Progenitor cell of endocrine pancreas (in vitro differentiated cells): Measurements from ENCODE around the gene LTBP4. TPM values are rescaled to one million over a fixed set of nuclear protein-coding genes. Genes with fewer than 3 reads are reported as not detected.

Experiments used
- DNase-seq: peaks from one replicate; pipeline ENCODE4 v3.0.0; 2021; ENCODE audit warnings: low spot score; ENCODE audit not compliant: unreplicated experiment
- H3K27ac Mint-ChIP-seq: 2 replicates; pipeline ENCODE4 v1.8.0; 2021; ENCODE audit warnings: mild to moderate bottlenecking, moderate library complexity, mixed read lengths
- H3K27me3 Mint-ChIP-seq: 2 replicates; pipeline ENCODE4 v1.8.0; 2021; ENCODE audit warnings: mixed read lengths
- H3K36me3 Mint-ChIP-seq: 2 replicates; pipeline ENCODE4 v1.8.0; 2022; ENCODE audit warnings: mixed read lengths; ENCODE audit not compliant: insufficient read depth
- H3K4me1 Mint-ChIP-seq: 2 replicates; pipeline ENCODE4 v1.8.0; 2021; ENCODE audit warnings: low read depth, mixed read lengths
- H3K4me3 Mint-ChIP-seq: 2 replicates; pipeline ENCODE4 v1.8.0; 2021; ENCODE audit warnings: low read depth, mild to moderate bottlenecking, moderate library complexity, mixed read lengths
- H3K9me3 Mint-ChIP-seq: 2 replicates; pipeline ENCODE4 v1.8.0; 2021; ENCODE audit warnings: low read depth, mixed read lengths
- long read RNA-seq: library from polyadenylated mRNA; unstranded; transcript quantifications from one replicate; pipeline ENCODE4 v2.0.0, GENCODE V29; 2020
- total RNA-seq: library from RNA; stranded (reverse); gene quantifications from 2 replicates; pipeline ENCODE4 v1.2.1, GENCODE V29; 2021
- TF ChIP-seq, protein P1 (sequence below): fragments of 200-600 bp; sonication (generic); IDR thresholded peaks from one replicate; pipeline ENCODE4 v1.5.0; 2021; ENCODE audit warnings: antibody characterized with exemption, mild to moderate bottlenecking; ENCODE audit not compliant: unreplicated experiment

LTBP4 gene, protein sequence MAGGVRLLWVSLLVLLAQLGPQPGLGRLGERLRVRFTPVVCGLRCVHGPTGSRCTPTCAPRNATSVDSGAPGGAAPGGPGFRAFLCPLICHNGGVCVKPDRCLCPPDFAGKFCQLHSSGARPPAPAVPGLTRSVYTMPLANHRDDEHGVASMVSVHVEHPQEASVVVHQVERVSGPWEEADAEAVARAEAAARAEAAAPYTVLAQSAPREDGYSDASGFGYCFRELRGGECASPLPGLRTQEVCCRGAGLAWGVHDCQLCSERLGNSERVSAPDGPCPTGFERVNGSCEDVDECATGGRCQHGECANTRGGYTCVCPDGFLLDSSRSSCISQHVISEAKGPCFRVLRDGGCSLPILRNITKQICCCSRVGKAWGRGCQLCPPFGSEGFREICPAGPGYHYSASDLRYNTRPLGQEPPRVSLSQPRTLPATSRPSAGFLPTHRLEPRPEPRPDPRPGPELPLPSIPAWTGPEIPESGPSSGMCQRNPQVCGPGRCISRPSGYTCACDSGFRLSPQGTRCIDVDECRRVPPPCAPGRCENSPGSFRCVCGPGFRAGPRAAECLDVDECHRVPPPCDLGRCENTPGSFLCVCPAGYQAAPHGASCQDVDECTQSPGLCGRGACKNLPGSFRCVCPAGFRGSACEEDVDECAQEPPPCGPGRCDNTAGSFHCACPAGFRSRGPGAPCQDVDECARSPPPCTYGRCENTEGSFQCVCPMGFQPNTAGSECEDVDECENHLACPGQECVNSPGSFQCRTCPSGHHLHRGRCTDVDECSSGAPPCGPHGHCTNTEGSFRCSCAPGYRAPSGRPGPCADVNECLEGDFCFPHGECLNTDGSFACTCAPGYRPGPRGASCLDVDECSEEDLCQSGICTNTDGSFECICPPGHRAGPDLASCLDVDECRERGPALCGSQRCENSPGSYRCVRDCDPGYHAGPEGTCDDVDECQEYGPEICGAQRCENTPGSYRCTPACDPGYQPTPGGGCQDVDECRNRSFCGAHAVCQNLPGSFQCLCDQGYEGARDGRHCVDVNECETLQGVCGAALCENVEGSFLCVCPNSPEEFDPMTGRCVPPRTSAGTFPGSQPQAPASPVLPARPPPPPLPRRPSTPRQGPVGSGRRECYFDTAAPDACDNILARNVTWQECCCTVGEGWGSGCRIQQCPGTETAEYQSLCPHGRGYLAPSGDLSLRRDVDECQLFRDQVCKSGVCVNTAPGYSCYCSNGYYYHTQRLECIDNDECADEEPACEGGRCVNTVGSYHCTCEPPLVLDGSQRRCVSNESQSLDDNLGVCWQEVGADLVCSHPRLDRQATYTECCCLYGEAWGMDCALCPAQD (N-terminal part only)
- total RNA-seq = 25.4 TPM in 2 replicates
- long read RNA-seq = 0 reads

DNA sequence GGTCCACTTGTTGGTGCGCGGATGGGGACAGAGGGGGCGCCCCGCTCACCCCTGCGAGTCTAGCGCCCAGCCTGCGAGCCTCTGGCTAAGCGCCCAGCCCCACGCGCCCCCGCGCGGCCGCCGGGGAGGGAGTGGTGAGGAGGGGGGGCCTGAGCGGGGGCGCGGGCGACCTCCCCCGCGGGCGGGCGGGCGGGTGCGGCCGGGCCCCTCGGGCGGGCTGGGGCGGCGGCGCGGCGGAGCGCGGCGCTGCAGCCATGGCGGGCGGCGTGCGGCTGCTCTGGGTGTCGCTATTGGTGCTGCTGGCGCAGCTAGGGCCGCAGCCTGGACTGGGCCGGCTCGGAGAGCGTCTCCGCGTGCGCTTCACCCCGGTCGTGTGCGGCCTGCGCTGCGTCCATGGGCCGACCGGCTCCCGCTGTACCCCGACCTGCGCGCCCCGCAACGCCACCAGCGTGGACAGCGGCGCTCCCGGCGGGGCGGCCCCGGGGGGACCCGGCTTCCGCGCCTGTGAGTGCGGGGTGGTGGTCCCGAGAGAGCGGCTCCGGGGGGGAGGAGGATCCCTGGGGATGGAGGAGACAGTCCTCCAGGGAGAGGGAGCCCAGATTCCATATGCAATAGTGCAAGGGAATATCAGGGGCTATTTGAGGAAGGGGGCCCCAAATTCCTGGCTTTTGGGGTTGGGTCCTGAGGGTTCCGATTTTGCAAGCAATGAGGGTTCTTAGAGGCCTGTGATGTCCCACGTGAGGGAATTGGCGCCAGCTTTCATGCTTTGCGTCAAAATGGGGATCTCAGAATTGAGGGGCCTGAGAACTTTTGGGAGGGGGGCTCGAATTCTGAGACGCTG lies at the start of gene LTBP4:
TSS of gene LTBP4 (plus strand) at position 236 of the 841 bp plus-strand sequence. CDS start at position 255, 19 bp downstream.
- TF ChIP-seq, protein P1, sequence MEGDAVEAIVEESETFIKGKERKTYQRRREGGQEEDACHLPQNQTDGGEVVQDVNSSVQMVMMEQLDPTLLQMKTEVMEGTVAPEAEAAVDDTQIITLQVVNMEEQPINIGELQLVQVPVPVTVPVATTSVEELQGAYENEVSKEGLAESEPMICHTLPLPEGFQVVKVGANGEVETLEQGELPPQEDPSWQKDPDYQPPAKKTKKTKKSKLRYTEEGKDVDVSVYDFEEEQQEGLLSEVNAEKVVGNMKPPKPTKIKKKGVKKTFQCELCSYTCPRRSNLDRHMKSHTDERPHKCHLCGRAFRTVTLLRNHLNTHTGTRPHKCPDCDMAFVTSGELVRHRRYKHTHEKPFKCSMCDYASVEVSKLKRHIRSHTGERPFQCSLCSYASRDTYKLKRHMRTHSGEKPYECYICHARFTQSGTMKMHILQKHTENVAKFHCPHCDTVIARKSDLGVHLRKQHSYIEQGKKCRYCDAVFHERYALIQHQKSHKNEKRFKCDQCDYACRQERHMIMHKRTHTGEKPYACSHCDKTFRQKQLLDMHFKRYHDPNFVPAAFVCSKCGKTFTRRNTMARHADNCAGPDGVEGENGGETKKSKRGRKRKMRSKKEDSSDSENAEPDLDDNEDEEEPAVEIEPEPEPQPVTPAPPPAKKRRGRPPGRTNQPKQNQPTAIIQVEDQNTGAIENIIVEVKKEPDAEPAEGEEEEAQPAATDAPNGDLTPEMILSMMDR = no peak
- DNase-seq = no peak
- Mint-ChIP-seq H3K27me3 (peaks cover 74% of the 10 kb centered on the region), H3K27ac (no peak within 1 kb of the TSS), H3K36me3 (no peaks in the 10 kb centered on the region), H3K4me1 (peaks cover 14% of the 10 kb centered on the region), H3K4me3 (peak within 1 kb of the TSS; percentile 52), H3K9me3 (no peaks in the 10 kb centered on the region)

DNA sequence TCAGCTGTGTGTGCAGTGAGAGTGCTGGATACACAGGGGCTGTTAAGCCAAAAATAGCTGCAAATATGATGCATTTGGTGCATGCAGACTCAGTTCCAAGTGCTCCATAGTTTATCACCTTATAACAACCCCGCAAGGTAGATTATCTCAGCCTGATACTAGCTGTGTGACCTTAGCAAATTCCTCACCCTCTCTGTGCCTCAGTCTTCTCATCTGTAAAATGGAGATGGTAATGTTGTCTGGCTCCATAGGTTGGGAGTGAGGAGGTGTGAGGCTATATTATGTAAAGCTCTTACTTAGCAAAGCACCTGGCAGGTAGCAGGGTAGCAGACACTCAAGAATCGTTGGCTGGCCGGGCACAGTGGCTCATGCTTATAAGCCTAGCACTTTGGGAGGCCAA lies 48.3 kb upstream of the LTBP4 start:
- Mint-ChIP-seq H3K27ac (no peak overlapping the region), H3K4me1 (peaks cover 5% of the 10 kb centered on the region), H3K27me3 (peaks cover 75% of the 10 kb centered on the region), H3K9me3 (no peaks in the 10 kb centered on the region), H3K4me3 (no peak overlapping the region), H3K36me3 (no peaks in the 10 kb centered on the region)
- DNase-seq = no peak
- TF ChIP-seq, protein P1 = no peak

DNA sequence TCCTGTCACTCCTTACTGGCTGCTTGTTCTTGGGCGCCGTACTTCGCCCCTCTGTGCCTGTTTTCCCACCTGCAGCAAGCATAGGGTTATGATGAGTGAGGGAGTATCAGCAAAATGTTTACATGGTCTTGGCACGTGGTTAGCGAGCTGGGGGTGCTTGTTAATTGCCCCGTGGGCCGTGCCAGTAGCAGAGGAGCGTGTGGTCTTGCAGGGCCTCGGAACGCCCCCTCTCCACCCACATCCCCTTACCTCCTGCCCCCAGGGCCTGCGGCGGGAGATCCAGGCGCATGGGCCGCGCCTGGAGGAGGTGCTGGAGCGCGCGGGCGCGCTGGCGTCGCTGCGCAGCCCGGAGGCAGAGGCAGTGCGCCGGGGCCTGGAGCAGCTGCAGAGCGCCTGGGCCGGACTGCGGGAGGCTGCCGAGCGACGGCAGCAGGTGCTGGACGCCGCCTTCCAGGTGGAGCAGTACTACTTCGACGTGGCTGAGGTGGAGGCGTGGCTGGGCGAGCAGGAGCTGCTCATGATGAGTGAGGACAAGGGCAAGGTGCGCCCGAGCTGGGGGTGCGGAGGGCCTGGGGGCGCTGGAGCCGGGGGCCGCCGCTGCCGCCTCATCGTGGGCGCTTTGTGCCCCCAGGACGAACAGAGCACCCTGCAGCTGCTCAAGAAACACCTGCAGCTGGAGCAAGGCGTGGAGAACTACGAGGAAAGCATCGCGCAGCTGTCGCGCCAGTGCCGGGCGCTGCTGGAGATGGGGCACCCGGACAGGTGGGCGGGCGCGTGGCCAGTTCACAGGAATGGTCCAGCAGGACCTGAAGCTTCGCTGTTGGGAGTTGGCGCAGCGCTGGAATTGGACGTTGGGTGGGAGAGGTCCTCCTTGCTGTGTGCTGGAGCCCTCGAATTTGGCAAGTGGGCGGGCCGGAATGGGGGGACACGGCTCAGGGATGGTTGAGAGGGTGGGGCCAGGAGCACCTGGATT lies 47.0 kb upstream of the LTBP4 start:
- H3K27me3 Mint-ChIP-seq = peaks cover 76% of the 10 kb centered on the region
- H3K9me3 Mint-ChIP-seq = no peaks in the 10 kb centered on the region
- no peak overlapping the region for H3K27ac Mint-ChIP-seq
- no peak overlapping the region for H3K4me3 Mint-ChIP-seq
- no peak for DNase-seq
- TF ChIP-seq, protein P1 = no peak
- H3K36me3 Mint-ChIP-seq = no peaks in the 10 kb centered on the region
- peaks cover 2% of the 10 kb centered on the region for H3K4me1 Mint-ChIP-seq

DNA sequence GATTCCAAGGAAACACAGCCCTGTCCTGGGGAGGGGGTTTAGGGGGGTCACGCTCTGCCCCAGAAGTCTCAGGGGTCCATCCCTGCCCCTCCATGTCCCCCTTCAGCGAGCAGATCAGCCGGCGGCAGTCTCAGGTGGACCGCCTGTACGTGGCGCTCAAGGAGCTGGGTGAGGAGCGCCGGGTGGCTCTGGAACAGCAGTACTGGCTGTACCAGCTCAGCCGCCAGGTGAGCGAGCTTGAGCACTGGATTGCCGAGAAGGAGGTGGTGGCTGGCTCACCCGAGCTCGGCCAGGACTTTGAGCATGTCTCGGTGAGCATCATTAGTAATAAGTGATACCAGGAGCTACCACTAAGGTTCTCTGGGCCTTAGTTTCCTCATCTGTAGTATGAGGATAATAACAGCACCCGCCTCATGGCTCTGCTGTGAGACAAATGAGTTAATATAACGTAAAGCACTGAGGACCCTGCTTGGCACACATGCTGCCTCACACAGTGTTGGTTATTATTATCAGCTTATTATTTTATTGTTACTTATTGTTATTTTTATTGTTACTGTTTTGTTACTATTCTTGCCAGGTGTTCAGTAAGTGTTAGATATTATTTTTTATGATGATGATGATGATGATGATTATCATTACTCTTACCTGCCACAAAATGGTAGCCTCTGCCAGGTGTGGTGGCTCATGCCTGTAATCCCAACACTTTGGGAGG lies 45.0 kb upstream of the LTBP4 start:
- Mint-ChIP-seq H3K36me3 (no peaks in the 10 kb centered on the region), H3K9me3 (no peaks in the 10 kb centered on the region), H3K27me3 (peaks cover 76% of the 10 kb centered on the region), H3K4me3 (no peak overlapping the region), H3K27ac (no peak overlapping the region), H3K4me1 (no peaks in the 10 kb centered on the region)
- DNase-seq = no peak
- TF ChIP-seq, protein P1 = no peak
